Lung (tissue), 12 donors: Measurements from ENCODE around the gene POMT2. TPM values are rescaled to one million over a fixed set of nuclear protein-coding genes. Genes with fewer than 3 reads are reported as not detected.

ENCODE experiments used
- ATAC-seq: fragments of 200-7000 bp; cut with Tn5 transposase; one replicate; pipeline ENCODE4 v1.9.1; 2020; ENCODE audit warnings: moderate number of reproducible peaks; ENCODE audit not compliant: insufficient read depth, low FRiP score
- DNase-seq, 3 donors: peaks; one replicate each; pipeline ENCODE4 v3.0.0-alpha.2; 2013 to 2017
- H3K27ac ChIP-seq, 2 donors: one replicate each; pipeline ENCODE4 v1.5.1; 2013; ENCODE audit warnings: mild to moderate bottlenecking in 2 of 2, moderate library complexity in 2 of 2, control low read depth in 1 of 2, inconsistent platforms in 1 of 2, low read depth in 1 of 2, low read length in 1 of 2
- H3K27me3 ChIP-seq, 3 donors: one replicate each; pipeline ENCODE4 v1.5.1; 2013; ENCODE audit warnings: low read length in 2 of 3; ENCODE audit not compliant: control insufficient read depth in 3 of 3, insufficient read depth in 3 of 3
- H3K36me3 ChIP-seq, 4 donors: one replicate each; pipeline ENCODE4 v1.5.1; 2013; ENCODE audit warnings: low read length in 4 of 4, mild to moderate bottlenecking in 1 of 4, moderate library complexity in 1 of 4; ENCODE audit not compliant: control insufficient read depth in 4 of 4, insufficient read depth in 4 of 4
- H3K4me1 ChIP-seq, 5 donors: one replicate each; pipeline ENCODE4 v1.5.1; 2013; ENCODE audit warnings: low read length in 5 of 5, mild to moderate bottlenecking in 2 of 5, moderate library complexity in 1 of 5; ENCODE audit not compliant: control insufficient read depth in 5 of 5, insufficient read depth in 5 of 5
- H3K4me3 ChIP-seq: one replicate; pipeline ENCODE4 v1.5.1; 2013; ENCODE audit warnings: mild to moderate bottlenecking, control low read depth, moderate library complexity
- H3K9ac ChIP-seq, 2 donors: one replicate each; pipeline ENCODE4 v1.5.1; 2013; ENCODE audit warnings: low read length in 2 of 2, control low read depth in 1 of 2; ENCODE audit not compliant: insufficient read depth in 1 of 2
- H3K9me3 ChIP-seq, 4 donors: one replicate each; pipeline ENCODE4 v1.5.1; 2013; ENCODE audit warnings: low read length in 3 of 4, mild to moderate bottlenecking in 1 of 4, moderate library complexity in 1 of 4; ENCODE audit not compliant: control insufficient read depth in 4 of 4, insufficient read depth in 3 of 4
- WGBS, 2 donors: extraction: QIAGEN DNeasy Blood & Tissue Kit; methylation state at CpG; one replicate each; pipeline ENCODE4 v1.1.7; 2013; 5-methylcytosine and 5-hydroxymethylcytosine counted together
- polyA plus RNA-seq, 2 donors: library from polyadenylated mRNA; stranded (reverse); fragments of 200-250 nt; gene quantifications; one replicate each; pipeline ENCODE4 v1.2.1, GENCODE V29; 2013
- total RNA-seq, 2 donors: library from RNA; depleted of rRNA in 1 of 2; stranded (reverse); fragments of >200 nt in 1 of 2; gene quantifications; one replicate each; pipeline ENCODE4 v1.2.1, GENCODE V29; 2014 to 2021
- TF ChIP-seq, protein P1 (sequence below): IDR thresholded peaks from 2 replicates; pipeline ENCODE4 v1.5.1; 2012; ENCODE audit warnings: mild to moderate bottlenecking; ENCODE audit errors: control extremely low read depth, extremely low read depth
- donor health status: control.
- donor health status: control.
- donor health status: Bipolar disorder and iron deficiency.
- donor health status: healthy.
- donor health status: DM: yes; HTN: yes; CAD: no.

POMT2 gene
- total and polyA plus RNA-seq, 4 donors = 10.0 to 43.1 (median 14.2) TPM

DNA sequence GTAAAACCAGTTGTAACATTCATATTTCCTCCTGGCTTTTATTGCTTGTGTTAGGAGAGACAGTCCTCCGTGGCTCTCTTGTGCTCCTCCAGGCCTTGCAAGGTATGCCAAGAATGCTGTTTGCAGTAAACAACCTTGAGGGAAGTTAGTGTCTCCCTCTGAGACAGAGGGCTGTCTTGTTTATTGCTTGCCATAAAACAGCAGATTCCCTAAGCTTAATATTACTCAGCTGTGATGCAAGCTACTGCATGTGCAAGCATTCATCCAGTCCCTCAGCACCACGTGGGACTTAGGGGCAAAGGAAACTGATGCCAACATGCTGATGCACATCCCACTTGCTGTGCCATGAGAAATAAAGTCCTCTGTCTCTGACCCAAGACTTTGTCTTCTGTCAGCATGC, 6.6 kb downstream of the POMT2 start:
- no peak for ATAC-seq
- WGBS, 2 donors = 25 to 42% methylated on average over 2 of the region's 2 CpGs
- peak in 1 of 3 donors; percentile 41 for DNase-seq
- H3K27me3 ChIP-seq = no peaks in the 10 kb centered on the region
- H3K4me3 ChIP-seq = no peak overlapping the region
- H3K36me3 ChIP-seq = peaks cover 0 to 2% (median under 1%) of the 10 kb centered on the region in 4 donors
- H3K4me1 ChIP-seq = peaks cover 0 to 20% (median 4%) of the 10 kb centered on the region in 5 donors
- H3K9me3 ChIP-seq = no peaks in the 10 kb centered on the region
- no peak overlapping the region for H3K27ac ChIP-seq
- TF ChIP-seq, protein P1, sequence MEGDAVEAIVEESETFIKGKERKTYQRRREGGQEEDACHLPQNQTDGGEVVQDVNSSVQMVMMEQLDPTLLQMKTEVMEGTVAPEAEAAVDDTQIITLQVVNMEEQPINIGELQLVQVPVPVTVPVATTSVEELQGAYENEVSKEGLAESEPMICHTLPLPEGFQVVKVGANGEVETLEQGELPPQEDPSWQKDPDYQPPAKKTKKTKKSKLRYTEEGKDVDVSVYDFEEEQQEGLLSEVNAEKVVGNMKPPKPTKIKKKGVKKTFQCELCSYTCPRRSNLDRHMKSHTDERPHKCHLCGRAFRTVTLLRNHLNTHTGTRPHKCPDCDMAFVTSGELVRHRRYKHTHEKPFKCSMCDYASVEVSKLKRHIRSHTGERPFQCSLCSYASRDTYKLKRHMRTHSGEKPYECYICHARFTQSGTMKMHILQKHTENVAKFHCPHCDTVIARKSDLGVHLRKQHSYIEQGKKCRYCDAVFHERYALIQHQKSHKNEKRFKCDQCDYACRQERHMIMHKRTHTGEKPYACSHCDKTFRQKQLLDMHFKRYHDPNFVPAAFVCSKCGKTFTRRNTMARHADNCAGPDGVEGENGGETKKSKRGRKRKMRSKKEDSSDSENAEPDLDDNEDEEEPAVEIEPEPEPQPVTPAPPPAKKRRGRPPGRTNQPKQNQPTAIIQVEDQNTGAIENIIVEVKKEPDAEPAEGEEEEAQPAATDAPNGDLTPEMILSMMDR = no peak
- H3K9ac ChIP-seq = no peak overlapping the region

DNA sequence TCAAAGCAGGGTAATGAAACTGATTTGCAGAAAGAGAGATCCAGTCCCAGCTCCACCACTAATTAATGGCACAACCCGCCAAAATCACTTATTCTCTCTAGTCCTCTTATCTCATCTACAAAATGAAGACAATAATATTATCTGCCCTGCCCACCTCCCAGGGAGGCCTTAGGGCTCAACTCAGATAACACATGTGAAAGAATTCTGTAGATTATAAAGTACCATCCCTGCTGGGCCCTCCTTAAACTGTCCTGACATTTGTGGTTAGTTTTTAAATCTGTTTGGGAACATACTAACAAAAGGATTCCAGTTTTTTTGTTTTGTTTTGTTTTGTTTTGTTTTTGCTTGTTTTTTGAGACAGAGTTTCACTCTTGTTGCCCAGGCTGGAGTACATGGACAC, 7.3 kb downstream of the POMT2 start:
- H3K27ac ChIP-seq = no peak overlapping the region
- no peaks in the 10 kb centered on the region for H3K27me3 ChIP-seq
- DNase-seq = no peak
- no peaks in the 10 kb centered on the region for H3K9me3 ChIP-seq
- ATAC-seq = no peak
- peaks cover 0 to 2% (median under 1%) of the 10 kb centered on the region in 4 donors for H3K36me3 ChIP-seq
- no peak overlapping the region for H3K9ac ChIP-seq
- TF ChIP-seq, protein P1 = no peak
- WGBS, 2 donors = 67 to 86% methylated on average over 1 of the region's 1 CpG
- no peak overlapping the region for H3K4me3 ChIP-seq
- H3K4me1 ChIP-seq = peaks cover 0 to 19% (median 4%) of the 10 kb centered on the region in 5 donors

DNA sequence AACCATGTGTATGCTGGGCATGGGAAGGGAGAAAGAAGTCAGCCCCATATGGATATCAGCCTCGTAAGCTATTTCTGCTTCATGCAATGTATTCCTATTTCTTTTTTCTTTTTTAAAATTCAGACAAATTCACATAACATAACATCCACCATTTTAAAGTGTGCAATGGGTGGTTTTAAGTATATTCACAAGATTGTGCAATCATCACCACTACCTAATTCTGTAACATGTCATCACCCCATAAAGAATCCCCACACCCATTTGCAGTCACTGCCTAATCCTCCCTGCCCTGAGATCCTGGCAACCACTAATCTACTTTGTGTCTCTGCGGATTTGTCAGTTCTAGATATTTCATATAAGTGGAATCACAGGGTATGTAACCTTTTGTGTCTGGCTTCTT, 9.5 kb downstream of the POMT2 start:
- no peaks in the 10 kb centered on the region for H3K27me3 ChIP-seq
- DNase-seq (no peak), ATAC-seq (no peak)
- peaks cover 0 to 32% (median 5%) of the 10 kb centered on the region in 5 donors for H3K4me1 ChIP-seq
- 92 to 97% methylated on average over 2 of the region's 2 CpGs for WGBS, 2 donors
- TF ChIP-seq, protein P1 = no peak
- no peaks in the 10 kb centered on the region for H3K9me3 ChIP-seq
- no peak overlapping the region for H3K27ac ChIP-seq
- H3K36me3 ChIP-seq = peaks cover 0 to 2% (median under 1%) of the 10 kb centered on the region in 4 donors
- no peak overlapping the region for H3K9ac ChIP-seq
- H3K4me3 ChIP-seq = no peak overlapping the region

DNA sequence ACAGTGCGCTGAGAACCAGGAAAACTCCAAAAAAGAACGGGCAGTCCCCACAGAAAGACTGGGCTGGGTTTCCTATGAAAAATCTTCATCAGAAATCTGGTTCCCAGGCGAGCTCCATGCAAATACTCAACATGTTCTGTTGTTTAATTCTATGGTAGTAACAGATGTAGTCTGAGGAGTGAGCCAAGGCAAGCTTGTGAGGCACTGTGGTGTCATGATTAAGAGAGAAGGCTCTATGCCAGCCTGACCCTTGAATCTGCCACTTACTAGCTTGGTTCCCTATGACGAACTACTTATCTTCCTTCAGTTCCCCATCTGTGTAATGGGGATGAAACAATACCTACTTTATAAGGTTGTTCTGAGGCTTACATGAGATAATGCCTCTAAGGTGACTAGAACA, 10.7 kb downstream of the POMT2 start:
- Histone ChIP-seq H3K4me3 (no peak overlapping the region), H3K4me1 (peaks cover 0 to 25% (median 5%) of the 10 kb centered on the region in 5 donors), H3K27ac (no peak overlapping the region), H3K36me3 (peaks cover 0 to 8% (median 4%) of the 10 kb centered on the region in 4 donors), H3K9ac (no peak overlapping the region), H3K27me3 (no peaks in the 10 kb centered on the region), H3K9me3 (no peaks in the 10 kb centered on the region)
- no peak for ATAC-seq
- DNase-seq = no peak
- 82 to 87% methylated on average over 4 of the region's 4 CpGs for WGBS, 2 donors
- TF ChIP-seq, protein P1 = no peak
